Measurements from ENCODE around the gene FOXK2.

FOXK2 gene

DNA sequence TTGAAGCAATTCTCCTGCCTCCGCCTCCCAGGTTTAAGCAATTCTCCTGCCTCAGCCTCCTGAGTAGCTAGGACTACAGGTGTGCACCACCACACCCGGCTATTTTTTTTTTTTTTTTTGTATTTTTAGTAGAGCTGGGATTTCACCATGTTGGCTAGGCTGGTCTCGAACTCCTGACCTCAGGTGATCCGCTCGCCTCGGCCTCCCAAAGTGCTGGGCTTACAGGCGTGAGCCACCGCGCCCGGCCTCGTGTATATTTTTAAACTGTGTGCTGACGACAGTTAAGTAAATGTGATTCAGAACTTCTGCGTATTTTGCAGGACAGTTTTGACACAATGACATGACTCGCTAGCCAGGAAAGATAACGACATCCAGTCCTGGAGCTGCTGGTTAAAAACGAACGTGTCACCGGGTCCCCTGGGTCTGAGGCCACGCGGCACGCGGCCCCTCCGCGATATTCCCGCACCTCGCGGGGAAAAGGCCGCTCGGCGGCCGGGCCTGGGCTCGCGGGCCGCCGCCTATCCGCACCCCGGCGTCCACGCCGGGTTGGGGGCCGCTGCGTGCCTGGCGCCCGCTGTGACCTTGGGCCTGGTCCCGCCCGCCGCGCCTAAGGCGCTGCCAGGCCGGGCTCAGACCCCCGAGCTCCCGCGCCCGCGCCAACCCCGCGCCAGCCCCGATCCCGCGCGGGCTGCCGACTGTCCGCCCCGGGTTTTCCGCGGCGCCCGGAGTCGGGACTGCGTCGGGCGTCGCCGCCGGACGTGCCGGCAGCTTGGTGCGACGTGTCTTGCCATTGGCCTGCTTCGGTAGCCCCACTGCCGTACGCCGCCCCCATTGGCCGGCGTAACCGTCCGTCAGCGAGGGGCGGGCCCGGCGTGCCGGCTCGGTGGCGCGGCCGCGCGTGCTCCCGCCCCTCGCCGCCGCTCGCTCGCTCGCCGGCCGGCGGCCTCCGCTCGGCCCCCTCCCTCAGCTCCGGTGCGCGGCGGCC is at the start of gene FOXK2:
Gene FOXK2, plus strand, starts transcription at position 907 of the 985 bp plus-strand sequence. CDS start 157 bp downstream, outside the sequence.
- no peak for DNase-seq

DNA sequence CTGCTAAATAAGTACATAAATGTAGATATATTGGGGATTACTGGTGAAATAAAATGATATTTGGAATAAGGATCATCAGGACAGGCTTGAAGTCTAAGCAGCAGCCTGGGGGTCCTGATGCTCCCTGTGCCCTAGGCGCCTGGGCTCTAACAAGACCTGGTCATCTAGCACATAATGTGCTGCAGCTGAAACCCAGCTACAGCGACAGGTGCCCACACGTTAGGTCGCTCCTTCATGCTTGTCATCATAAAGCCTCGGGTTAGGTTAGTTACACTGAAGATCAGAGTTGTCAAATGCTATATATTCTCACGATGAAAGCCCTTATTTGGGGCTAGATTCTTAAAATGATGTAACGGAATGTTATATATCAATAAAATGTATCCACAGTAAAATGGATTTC is 49.5 kb upstream of the FOXK2 start:
- no peak for DNase-seq

DNA sequence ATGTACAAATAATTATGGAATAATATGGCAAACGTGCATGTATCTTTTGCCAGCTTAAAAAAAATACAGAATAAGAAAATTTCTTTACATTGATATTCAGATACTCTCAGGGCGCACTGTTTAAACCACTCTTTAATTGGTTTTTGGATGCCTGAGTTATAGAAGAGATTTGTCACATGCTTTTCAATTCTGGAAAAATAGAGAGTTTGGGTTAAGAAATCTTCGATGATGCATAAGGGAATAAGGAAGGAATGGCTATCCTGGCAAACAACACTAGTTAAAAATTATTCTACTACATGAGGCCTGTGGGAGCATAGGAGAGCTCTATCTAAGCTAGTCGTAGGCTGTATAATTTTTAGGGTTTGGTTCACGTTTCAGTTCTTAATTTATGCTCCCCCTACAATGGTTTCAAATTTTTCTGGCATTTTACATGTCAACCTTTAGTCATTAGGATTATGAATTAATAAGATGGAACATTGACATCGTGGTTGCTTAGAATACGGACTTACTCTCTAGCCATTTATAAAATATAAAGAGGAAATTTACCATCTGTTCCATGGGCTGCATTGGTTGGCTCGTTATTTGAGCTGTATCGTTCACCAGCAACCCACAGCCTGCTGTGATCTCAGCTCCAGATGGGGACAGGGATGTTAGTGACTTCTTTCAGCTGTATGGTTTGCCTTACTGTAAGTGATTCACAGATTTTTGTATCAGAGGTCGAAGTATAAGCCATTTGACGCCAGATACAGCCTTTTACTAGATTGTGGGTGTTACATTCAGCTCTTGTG is 45.1 kb upstream of the FOXK2 start:
- DNase-seq: no peak

DNA sequence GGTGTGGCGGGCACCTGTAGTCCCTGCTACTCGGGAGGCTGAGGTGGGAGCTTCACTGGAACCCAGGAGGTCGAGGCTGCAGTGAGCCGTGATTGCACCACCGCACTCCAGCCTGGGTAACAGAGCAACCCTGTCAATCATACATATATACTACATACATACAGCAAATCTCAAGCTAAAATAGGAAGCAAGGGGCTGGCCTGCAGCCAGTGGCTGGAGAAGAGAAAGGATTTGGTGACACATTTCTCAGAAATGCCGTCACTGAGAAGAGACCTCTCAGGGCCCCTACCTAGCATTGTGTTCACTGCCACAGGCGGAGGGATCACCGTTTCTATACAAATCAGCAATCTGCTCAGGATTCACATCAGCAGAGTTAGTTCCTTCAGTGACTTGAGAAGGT is 44.1 kb upstream of the FOXK2 start:
- no peak for DNase-seq

DNA sequence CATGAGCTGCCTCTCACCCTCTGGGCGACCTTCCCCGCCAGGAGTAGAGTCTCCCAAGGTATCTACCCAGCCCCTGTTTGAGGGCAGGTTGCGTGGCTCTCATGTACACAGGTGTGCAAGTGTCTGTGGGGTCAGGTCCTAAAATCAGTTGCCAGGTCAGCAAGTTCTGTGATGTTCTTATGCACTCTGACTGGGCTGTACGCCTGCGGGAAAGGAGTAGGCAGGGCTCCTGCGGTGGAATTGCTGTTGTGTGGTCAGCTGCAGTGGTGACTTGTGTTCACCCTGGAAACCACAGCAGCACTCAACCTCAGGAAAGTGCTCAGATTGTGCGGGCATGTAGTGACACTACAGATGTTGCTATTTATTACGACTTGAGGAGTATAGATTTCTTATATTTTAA is 41.6 kb upstream of the FOXK2 start:
- DNase-seq: no peak

DNA sequence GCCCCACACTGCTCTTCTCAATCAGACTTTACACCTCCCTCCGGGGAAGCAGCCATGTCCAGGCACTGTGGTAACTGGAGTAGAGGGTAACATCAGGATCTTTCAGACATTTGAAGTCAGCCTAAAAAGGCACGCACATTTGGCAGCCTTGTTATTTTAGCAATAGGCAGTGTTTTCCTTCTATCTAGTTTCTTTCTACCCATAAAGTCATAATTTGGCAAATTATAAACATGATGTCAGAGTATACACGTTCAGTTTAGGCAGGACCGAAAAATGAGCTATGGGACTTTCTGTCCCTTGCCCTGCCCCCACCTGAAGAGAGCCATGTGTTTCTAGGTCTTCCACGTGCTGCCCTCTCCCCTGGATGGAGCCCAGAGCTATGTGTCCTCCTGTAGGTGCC is 39.9 kb upstream of the FOXK2 start:
- no peak for DNase-seq

DNA sequence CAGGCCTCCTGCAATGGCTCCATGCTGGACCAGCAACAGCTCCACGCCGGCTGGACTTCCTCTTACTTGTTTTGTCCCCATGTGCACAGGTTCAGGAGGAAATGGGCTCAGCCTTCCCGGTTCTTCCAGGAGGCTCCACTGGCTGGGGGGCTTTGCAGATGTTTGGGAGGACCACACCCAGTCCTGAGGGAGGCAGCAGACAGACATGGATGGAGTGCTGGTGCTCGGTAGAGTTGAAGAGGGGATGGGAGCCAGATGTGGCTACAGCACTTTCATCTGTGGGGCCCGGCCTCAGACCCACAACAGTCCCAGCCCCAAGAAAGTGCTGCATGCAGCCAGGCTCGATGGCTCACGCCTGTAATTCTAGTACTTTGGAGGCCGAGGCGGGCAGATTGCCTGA is 39.2 kb upstream of the FOXK2 start:
- DNase-seq: no peak

DNA sequence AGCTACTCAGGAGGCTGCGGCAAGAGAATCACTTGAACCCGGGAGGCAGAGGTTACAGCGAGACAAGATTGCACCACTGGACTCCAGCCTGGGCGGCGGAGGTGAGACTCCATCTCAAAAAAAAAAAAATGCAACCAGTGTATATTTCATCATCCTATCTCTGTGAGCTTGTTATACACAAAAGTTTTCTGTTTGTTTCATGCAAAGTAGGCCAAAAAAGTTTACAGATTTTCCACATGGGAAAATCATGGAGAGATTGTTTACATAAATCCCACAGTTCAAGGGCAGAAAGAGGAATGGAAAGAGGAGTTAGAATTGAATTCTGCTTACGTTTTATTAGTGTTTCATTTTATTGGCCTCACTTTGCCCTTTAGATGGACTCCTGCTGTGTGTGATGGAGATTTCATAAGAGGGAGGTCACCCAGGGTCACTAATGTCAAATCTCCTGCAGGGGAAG is 36.3 kb upstream of the FOXK2 start:
- DNase-seq: no peak

DNA sequence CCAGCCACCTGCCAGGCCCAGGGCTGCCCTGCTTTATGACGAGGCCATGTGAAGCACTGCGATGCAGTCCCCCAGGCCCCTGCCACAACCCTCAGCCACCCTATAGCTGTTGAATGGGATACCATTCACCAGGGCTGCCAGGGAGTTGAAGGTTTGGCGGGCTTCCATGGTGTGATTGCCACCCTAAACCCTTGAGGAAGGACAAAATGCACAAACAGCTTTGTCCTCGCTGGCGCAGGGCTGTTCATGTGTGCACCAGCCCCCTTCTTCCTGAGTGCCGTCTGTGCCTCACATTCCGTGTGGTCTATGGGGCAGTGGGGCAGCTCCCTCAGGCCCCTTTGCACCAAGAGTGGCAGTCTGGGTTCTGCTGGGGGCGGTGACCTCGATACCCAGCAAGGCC is 35.7 kb upstream of the FOXK2 start:
- no peak for DNase-seq

DNA sequence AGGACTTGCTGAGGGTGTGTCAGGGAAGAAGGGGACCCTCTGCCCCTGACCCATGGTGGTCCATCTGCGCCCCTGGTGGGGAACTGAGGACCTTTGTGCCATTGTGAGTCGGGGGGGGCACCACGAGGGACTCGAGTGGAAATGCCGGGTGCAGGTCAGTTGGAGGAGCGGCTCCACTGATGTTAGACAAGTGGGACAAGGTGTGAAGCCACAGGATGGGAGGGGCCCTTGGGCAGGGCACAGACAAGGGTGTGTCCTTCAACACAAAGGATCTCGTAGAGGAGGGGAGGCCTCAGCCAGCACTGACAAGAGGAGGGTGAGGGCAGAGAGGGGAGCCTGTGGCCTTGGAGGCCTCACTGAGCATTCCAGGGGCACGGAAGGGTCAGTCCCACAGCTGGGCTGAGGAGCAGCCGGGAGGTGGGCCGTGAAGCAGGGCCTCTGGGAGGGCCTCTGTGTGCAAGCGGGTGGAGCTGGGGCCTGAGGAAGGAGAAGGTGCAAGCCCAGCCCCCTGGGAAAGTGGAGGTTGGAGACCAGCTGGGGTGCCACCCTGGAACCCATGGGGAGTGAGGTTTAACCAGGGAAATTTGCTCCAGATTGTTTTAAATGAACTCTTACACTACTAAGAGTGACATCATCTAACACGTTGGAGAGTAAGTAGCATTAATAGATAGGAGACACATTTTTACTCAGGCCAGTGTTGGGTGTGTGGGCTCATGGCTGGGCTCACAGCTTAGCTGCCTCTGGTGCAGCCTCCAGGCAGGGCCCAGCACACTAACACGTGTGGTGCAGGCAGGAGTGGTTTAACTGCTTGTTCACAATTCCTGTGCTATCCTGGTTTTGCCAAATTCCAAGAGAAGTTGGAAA is 33.1 kb upstream of the FOXK2 start:
- DNase-seq: no peak

DNA sequence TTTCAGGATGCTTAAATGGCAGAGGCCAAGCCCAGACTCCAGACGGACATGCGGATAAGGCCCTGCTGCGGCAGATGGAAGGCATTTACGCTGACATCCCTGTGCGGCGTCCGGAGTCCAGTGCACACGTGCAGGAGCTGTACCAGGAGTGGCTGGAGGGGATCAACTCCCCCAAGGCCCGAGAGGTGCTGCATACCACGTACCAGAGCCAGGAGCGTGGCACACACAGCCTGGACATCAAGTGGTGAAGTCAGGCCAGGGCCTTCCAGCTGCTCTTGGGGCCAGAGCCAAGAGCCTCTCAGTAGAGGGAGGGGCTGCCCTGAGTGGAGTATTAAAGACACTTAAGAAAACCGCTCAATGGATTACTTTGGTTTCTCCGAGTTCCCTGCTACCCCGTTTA is 31.6 kb upstream of the FOXK2 start:
- no peak for DNase-seq

DNA sequence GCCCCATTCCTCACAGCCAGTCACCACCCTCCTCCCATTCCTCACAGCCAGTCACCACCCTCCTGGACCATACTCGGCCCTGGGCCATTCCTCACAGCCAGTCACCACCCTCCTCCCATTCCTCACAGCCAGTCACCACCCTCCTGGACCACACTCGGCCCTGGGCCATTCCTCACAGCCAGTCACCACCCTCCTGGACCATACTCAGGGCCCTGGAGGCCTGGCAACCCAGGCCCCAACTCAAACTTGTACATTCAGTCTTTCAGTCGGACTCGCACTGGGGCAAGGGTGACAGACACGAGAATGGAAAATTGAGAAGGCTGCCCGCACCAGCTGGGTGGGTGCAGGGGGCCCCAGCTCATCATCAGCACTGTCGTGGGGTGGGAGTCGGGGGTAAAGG is 30.4 kb upstream of the FOXK2 start:
- no peak for DNase-seq

DNA sequence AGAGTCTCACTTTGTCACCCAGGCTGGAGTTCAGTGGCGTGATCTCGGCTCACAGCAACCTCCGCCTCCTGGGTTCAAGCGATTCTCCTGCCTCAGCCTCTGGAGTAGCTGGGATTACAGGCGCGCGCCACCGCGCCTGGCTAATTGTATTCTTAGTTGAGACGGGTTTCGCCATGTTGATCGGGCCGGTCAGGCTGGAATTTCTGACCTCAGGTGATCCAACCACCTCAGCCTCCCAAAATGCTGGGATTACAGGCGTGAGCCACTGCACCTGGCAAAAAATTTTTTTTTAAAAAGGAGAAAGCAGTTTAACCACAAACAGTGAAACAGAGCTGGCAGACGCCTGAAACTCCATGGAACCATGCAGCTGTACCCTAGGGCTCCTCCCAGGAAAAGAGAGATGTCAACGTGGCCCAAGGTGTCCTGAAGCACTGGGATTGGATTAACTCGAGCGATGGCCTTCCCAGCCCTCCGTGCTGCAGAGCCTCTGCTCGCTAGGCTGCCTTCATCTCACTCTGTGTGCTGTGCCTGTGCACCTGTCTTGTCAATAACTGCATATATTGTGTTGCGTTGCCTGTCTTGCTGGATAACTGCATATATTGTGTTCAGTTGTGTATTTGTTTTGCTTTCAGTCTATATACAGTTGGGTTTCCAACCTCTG is 29.6 kb upstream of the FOXK2 start:
- no peak for DNase-seq

DNA sequence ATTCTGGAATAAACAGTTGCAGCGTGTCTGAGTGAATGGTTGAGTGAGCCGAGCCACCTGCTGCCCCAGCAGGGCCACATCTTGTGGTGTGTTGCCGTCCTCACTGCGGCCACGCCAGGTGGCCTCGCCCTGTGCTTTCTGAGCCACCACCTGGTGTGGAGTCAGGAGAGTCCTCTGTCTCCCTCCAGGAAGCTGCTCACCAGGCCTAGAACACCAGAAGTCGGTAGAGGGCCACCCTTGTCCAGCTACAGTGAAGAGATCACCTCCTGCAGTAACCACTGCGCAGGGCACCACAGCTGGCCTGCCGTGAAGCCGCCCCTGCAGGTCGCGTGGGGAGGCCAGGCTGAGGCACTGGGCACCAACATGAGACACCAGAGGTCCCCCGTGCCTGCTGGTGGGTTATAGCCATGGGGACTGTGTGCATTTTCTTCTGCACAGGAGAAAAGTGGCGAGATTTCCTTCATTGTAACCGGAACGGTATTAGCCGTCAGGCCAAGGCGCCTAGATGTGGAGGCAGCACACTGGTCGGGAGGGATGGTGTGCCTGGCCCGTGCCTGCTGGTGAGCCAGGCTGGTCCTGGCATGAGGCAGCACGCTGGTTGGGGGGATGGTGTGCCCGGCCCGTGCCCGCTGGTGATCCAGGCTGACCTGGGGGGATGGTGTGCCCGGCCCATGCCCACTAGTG is 28.9 kb upstream of the FOXK2 start:
- peak; percentile 55 for DNase-seq

DNA sequence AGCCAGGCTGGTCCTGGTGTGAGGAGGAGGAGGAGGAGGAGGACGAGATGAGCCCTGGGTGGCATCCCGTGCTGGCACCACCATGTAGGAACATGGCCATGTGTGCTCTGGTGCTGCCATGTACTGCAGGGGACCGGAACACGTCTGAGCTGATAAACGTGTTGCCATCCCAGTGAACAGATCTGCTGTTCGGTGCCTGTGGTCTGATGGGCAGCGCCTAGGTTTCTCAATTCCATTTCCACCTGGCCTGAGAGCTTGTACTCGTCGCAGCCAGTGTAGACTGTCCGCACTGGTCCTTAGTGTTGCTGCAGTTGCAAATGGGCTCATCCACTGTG is 28.4 kb upstream of the FOXK2 start:
- DNase-seq: no peak

DNA sequence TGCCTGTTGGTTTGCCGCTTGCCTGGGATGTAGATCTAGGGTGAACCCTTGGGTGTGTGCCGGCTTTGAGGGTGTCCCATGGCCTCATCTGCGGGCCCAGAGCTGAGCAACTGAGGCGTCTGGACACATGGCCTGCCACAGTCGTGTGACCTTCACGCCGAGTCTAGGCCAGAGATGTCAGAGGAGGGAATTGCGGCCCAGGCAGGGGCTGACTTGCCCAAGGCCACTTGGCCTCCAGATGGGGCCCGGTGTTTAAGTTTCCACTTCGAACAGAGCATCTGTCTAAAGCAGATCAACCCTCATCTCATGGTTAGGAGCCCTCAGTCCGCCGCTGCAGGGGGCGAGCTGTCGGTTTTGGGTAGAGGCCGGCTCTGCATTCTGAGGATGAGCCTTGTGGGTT is 28.0 kb upstream of the FOXK2 start:
- no peak for DNase-seq

DNA sequence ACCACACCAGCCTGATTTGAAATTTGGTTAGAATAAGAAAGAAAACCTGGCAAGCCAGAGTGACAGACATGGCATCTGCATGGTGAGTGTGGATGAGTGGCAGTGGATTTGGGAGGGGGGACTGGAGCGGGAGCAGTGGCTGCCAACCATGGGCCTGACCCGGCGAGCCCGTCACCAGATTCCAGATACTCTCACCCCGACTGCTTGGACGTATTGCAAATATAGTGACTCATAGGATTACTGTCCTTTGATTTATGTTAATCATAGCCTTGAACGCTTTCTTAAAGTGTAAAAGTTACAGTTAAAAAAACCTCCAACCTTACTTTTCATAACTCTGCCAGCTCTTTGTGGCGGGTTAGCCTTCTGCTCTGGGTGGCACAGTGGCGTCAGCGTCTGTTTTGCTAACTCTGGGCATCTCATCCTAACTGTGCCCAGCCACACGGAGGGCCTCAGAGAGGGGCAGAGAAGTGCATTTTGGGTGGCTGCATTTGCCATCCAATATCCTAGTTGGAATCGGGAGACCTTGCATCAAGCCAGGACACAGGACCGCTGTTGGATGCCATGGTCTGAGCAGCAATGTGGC is 26.8 kb upstream of the FOXK2 start:
- no peak for DNase-seq

DNA sequence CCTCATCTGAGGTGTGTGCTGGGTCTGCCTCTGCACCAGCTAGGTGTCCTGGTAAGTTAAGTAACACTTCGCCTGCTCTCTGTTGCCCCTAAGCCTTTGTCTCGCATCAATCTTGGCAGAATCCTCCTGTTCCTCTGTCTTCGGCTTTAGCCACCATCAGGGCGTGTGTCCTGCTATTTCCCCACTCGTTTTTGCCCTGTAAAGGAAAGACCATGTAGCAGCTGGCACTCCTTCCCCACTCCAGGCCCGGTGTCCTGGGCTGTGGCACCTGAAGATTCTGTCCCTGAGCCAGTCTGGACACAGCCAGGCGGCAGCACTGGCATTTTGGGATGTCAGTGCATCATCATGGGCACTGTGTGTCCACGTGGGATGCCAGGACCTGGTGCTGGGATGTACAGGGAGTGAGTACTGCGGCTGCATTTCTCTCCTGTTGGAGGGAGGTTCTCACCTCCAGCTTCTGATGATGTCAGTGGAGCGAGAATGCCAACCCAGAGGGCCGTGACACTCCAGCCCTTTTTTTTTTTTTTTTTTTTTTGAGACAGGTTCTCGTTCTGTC is 26.2 kb upstream of the FOXK2 start:
- DNase-seq: no peak

DNA sequence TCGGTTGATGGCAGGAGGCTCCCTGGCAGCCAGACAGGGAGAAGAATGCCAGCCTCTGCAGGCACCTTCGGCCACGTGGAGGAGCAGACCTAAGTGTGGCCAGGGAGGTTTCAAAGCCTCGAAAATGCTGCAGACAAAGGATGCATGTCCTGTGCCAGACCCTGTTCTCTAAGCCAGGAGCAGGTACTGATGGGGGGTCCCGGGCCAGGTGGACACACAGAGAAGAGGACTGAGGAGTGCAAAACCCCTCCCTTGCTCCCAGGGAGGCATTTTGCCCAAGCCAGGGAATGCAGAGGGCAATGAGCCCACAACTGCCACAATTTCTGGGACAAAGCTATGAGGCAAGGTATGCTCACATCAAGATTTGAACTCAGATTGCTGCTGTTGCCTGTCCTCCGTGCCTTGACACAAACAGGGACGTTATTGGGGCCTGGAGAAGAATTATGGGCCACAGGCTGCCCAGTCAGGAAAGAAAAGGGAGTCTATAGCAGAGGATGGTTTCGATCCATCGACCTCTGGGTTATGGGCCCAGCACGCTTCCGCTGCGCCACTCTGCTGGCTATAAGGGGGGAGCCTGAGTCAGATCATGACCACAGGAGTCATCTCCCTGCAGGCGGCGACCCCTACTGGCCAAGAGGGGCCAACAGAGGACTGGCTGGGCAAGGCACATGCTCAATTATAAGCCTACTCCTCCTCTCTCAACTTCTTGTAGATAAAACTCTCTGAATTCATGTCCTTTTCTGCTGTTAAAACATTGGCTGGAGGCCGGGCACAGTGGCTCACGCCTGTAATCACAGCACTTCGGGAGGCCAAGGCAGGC is 25.1 kb upstream of the FOXK2 start:
- DNase-seq: peak; percentile 32

DNA sequence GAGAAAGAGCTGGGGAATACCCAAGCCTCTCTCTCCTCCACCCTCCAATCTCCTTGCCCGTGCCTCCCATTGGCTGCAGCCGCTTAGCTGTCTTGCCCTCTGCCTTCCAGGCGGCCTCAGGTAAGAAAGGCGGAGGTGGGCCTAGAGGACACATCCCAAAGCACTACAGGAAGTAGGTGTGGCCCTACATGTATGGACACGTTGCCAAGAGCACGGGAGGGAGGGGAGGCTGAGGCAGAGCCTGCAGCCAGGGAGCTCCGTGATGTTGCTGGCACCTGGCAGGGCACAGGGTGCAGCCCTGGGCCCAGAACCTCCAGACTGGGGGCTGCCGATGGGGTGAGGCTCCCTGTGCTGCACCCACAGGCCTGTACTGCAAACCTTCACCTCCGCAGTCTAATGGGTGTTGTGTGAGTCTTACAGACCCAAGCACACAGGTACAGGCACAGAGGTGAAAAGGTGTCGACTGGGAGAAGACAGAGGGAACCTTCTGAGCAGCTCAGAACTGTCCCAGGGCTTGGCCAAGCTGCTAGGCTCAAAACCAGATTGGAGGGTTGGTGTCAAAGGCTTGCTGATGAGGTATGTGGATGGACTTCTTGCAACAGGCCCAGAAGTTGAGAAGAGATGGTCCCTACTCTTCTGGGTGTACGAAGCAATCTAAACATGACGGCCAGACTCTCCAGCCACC is 23.5 kb upstream of the FOXK2 start:
- no peak for DNase-seq
